Neutrophil (primary cell): Measurements from ENCODE around the gene PLA2G4B.

Source experiments
- H3K27ac ChIP-seq: fragments of 200-600 bp; sonication (generic); 2 replicates; pipeline ENCODE4 v1.5.1; 2016; ENCODE audit warnings: mild to moderate bottlenecking, moderate library complexity
- H3K27me3 ChIP-seq: fragments of 200-600 bp; sonication (generic); 2 replicates; pipeline ENCODE4 v1.6.0; 2016; ENCODE audit warnings: mild to moderate bottlenecking
- H3K36me3 ChIP-seq: fragments of 200-600 bp; sonication (generic); 2 replicates; pipeline ENCODE4 v1.5.1; 2017
- H3K4me1 ChIP-seq, 2 experiments: fragments of 200-600 bp in 1 of 2; sonication (generic) in 1 of 2; 1 replicate in 1 of 2; 2 replicates in 1 of 2; pipeline versions ENCODE4 v1.5.1 to v1.6.1; 2013 to 2016; ENCODE audit warnings: low read depth in 1 of 2, low read length in 1 of 2, mild to moderate bottlenecking in 1 of 2, moderate library complexity in 1 of 2; ENCODE audit not compliant: control insufficient read depth in 1 of 2, insufficient read depth in 1 of 2
- H3K4me3 ChIP-seq, 2 experiments: fragments of 200-600 bp in 1 of 2; sonication (generic) in 1 of 2; 1 replicate in 1 of 2; 2 replicates in 1 of 2; pipeline ENCODE4 v1.5.1; 2013 to 2016; ENCODE audit warnings: low read depth in 1 of 2, low read length in 1 of 2, mild to moderate bottlenecking in 1 of 2, moderate library complexity in 1 of 2
- H3K9me3 ChIP-seq: fragments of 200-600 bp; sonication (generic); 2 replicates; pipeline ENCODE4 v1.5.1; 2016
- TF ChIP-seq, protein P1 (sequence below): fragments of 200-600 bp; sonication (generic); IDR thresholded peaks from 2 replicates; pipeline ENCODE4 v1.5.1; 2016; ENCODE audit warnings: antibody characterized with exemption

PLA2G4B gene

DNA sequence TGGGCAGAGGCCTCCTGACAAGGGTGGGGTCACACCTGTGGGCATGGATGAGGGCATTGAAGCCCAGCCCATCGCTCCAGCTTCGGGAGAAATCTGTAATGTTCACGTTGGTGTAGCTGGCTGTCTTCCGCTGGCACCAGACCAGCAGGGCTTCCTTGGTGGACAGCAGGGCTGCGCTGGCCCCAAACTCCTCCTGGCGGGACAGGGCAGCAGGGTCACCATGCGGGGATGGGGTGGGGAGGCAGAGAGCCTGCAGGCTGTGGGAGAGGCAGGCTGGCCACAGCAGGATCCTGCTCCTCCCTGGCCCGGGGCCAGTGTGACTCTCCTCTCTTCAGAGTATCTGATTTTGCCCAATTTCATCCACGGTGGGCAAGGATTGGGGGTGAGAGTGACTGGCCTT, 49.2 kb downstream of the PLA2G4B start:
- Histone ChIP-seq H3K4me3 (no peak overlapping the region), H3K27ac (no peak overlapping the region), H3K27me3 (peaks cover 7% of the 10 kb centered on the region), H3K4me1 (no peaks in the 10 kb centered on the region), H3K9me3 (no peaks in the 10 kb centered on the region), H3K36me3 (no peaks in the 10 kb centered on the region)
- TF ChIP-seq, protein P1, sequence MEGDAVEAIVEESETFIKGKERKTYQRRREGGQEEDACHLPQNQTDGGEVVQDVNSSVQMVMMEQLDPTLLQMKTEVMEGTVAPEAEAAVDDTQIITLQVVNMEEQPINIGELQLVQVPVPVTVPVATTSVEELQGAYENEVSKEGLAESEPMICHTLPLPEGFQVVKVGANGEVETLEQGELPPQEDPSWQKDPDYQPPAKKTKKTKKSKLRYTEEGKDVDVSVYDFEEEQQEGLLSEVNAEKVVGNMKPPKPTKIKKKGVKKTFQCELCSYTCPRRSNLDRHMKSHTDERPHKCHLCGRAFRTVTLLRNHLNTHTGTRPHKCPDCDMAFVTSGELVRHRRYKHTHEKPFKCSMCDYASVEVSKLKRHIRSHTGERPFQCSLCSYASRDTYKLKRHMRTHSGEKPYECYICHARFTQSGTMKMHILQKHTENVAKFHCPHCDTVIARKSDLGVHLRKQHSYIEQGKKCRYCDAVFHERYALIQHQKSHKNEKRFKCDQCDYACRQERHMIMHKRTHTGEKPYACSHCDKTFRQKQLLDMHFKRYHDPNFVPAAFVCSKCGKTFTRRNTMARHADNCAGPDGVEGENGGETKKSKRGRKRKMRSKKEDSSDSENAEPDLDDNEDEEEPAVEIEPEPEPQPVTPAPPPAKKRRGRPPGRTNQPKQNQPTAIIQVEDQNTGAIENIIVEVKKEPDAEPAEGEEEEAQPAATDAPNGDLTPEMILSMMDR, result no peak

DNA sequence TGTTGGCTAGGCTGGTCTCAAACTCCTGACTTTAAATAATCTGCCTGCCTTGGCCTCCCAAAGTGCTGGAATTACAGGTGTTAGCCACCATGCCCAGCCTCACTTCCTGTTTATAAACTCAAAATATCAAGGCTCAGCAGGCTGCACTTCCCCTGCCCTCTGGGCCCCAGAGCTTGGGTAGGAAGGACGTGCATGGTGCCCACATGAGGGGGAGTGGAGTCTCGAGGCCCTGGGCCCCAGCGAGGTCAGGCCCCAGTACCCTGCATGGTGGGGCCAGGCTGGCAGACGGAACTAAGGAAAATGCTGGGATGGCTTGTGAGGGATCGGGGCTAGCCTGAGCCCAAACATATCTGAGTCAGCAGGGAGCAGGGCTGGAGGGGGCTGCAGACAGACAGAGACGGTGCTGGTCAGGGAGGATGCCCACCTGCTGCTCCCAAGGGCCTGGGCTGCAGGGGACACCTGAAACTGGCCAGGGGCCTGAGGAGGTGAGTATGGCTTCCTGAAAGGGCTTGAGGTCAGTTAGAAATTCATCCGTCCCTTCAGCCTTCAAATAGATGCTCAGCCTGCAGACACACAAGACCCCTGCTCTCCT, 50.1 kb downstream of the PLA2G4B start:
- Histone ChIP-seq H3K27ac (no peak overlapping the region), H3K36me3 (no peaks in the 10 kb centered on the region), H3K4me1 (no peaks in the 10 kb centered on the region), H3K4me3 (no peak overlapping the region), H3K9me3 (no peaks in the 10 kb centered on the region), H3K27me3 (no peaks in the 10 kb centered on the region)
- TF ChIP-seq, protein P1, result no peak

DNA sequence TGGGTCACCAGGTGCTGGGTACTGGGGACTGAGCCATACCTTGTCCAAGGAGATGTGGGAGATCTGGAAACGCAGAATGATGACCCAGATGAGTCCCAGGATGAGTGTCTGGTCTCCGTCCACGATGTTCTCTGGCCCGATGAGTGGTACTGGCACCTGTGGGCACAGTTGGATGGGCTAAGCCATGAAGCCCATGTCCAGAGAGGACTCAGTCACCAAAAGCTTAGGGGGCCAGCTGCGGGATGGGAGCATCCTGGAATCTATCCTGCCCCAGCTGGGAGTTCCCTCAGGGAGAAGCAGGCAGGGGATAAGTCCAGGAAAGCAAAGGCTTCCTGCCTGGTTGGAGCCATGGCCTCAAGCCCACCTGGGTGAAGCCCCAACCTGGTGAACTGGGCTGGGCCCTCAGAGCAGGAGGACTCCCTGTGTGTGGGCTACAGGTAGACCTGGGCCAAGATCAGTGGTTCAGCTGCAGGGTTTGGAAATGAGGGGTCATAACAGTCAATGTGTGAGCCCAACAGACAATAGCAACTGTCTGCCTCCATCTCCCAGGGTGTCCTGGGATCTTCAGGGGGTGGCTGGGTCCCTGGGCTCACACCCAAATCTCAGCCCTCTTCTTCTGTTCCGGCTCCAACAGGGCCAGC, 51.5 kb downstream of the PLA2G4B start:
- Histone ChIP-seq H3K4me1 (no peaks in the 10 kb centered on the region), H3K4me3 (no peak overlapping the region), H3K27ac (no peak overlapping the region), H3K36me3 (no peaks in the 10 kb centered on the region), H3K27me3 (peaks cover 13% of the 10 kb centered on the region), H3K9me3 (no peaks in the 10 kb centered on the region)
- TF ChIP-seq, protein P1, result no peak

DNA sequence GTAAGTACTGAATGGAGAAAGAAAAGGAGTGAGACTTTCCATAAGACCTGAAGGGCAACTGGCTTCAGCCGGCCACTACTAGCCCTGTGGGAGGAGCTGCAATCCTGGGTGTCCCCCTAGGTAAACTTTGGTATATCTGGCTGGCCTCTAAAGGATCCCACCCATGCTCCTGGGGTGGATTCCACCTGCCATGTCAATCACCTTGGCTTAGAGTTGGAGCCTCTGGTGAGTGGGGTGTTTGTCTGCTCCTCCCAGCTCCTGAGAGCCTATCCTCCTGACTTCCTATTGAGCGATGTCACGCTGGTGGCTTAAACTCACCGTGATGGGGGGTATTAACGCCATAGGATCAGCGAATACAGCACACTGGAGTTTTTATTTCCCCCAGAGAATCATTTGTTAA, 52.6 kb downstream of the PLA2G4B start:
- Histone ChIP-seq H3K4me1 (no peaks in the 10 kb centered on the region), H3K9me3 (no peaks in the 10 kb centered on the region), H3K36me3 (no peaks in the 10 kb centered on the region), H3K4me3 (no peak overlapping the region), H3K27ac (no peak overlapping the region), H3K27me3 (peaks cover 17% of the 10 kb centered on the region)
- TF ChIP-seq, protein P1, result no peak

DNA sequence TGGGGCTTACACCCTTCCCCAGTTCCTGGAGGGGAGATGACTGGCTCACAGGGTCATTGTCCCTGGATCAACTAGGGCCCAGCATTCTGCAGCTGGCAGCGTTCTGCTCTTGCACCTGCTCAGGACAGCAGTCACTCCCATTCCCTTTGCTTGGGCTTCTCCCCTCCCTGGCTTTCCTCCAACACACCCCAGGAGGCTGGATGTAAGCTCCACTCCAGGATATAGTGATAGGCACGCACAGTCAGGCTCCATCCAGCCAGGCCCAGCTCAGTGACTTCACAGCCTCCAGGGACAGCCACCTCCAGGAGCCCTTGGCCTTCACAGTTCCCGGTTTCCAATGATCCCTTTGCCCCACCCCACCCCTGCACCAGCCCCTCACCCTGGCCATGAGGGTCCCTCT, 53.3 kb downstream of the PLA2G4B start:
- no peaks in the 10 kb centered on the region for H3K9me3 ChIP-seq
- peaks cover 17% of the 10 kb centered on the region for H3K27me3 ChIP-seq
- TF ChIP-seq, protein P1, result no peak
- no peaks in the 10 kb centered on the region for H3K36me3 ChIP-seq
- no peak overlapping the region for H3K27ac ChIP-seq
- no peak overlapping the region for H3K4me3 ChIP-seq
- no peaks in the 10 kb centered on the region for H3K4me1 ChIP-seq
